HL-60/S4 treated with phorbol 12-myristate 13-acetate at 8.2 ng/mL for 4 days and 3 days (cell line): Measurements from ENCODE around the gene HCFC1.

ENCODE experiments used
- in situ Hi-C: fragments of 300-500 bp; cut with MboI; formaldehyde crosslinking; loops from 2 replicates; pipeline ENCODE4 v1.15.0; 2022; ENCODE audit warnings: low sequenced_read_pairs

HCFC1 gene

GRCh38 chrX:153905481-153906095, 66.0 kb downstream of the HCFC1 start:
- in situ Hi-C loops, result no loop called here

- in situ Hi-C loops, result no loop called here
Observed at GRCh38 chrX:153903991-153904957, 67.3 kb downstream of the HCFC1 start, which contains the start of gene AVPR2. TSS of gene AVPR2 (plus strand) at chrX:153904673. CDS start at chrX:153905146, 473 bp downstream.

GRCh38 chrX:153903238-153903980, 68.2 kb downstream of the HCFC1 start:
- in situ Hi-C loops, result no loop called here

GRCh38 chrX:153902385-153902784, 69.2 kb downstream of the HCFC1 start:
- in situ Hi-C loops, result no loop called here

- in situ Hi-C loops, result no loop called here
Observed at GRCh38 chrX:153901753-153902140, 69.9 kb downstream of the HCFC1 start.

- in situ Hi-C loops, result no loop called here
Observed at GRCh38 chrX:153900831-153901752, 70.5 kb downstream of the HCFC1 start.

GRCh38 chrX:153897899-153898298, 73.7 kb downstream of the HCFC1 start:
- in situ Hi-C loops, result no loop called here
